ENCODE measurements around the gene NOXA1.
A peak's percentile ranks its signal among the peaks of the same experiment; 100 is the strongest.

NOXA1 gene

DNA sequence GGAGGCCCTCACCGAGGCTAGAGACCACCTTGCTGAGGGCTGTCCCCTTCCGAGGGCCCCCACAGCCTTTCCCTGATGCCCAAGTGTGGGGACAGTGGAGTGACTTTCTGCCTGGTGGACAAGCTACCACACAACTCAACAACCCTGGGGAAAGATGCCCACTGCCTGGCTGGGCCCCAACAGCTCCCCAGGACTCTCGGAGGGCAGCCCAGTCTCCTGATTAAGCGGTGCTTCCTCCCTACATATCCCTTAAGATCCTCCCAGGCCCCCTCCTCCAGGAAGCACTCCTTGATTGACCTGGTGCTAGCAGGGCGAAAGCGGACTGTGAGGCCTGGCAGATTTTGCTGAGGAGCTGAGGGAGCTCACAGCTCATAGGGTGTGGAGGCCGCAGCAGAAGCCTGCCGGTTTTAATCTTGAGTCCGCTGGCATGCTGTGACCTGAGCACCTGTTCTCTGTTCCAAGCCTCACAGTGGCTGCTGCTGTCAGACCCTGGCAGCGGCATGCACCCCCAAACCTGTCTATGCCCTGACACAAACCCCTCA lies 33.7 kb downstream of the NOXA1 start:
- no peak for DNase-seq (ENCODE audit: low read depth)
- TF ChIP-seq, protein P1, sequence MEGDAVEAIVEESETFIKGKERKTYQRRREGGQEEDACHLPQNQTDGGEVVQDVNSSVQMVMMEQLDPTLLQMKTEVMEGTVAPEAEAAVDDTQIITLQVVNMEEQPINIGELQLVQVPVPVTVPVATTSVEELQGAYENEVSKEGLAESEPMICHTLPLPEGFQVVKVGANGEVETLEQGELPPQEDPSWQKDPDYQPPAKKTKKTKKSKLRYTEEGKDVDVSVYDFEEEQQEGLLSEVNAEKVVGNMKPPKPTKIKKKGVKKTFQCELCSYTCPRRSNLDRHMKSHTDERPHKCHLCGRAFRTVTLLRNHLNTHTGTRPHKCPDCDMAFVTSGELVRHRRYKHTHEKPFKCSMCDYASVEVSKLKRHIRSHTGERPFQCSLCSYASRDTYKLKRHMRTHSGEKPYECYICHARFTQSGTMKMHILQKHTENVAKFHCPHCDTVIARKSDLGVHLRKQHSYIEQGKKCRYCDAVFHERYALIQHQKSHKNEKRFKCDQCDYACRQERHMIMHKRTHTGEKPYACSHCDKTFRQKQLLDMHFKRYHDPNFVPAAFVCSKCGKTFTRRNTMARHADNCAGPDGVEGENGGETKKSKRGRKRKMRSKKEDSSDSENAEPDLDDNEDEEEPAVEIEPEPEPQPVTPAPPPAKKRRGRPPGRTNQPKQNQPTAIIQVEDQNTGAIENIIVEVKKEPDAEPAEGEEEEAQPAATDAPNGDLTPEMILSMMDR (IDR thresholded peaks at IDR 0.05; ENCODE audit: insufficient read depth, low read depth, low read length, missing control alignments), result no peak
- H3K4me3 ChIP-seq (ENCODE audit: low read depth, low read length), result no peak overlapping the region

DNA sequence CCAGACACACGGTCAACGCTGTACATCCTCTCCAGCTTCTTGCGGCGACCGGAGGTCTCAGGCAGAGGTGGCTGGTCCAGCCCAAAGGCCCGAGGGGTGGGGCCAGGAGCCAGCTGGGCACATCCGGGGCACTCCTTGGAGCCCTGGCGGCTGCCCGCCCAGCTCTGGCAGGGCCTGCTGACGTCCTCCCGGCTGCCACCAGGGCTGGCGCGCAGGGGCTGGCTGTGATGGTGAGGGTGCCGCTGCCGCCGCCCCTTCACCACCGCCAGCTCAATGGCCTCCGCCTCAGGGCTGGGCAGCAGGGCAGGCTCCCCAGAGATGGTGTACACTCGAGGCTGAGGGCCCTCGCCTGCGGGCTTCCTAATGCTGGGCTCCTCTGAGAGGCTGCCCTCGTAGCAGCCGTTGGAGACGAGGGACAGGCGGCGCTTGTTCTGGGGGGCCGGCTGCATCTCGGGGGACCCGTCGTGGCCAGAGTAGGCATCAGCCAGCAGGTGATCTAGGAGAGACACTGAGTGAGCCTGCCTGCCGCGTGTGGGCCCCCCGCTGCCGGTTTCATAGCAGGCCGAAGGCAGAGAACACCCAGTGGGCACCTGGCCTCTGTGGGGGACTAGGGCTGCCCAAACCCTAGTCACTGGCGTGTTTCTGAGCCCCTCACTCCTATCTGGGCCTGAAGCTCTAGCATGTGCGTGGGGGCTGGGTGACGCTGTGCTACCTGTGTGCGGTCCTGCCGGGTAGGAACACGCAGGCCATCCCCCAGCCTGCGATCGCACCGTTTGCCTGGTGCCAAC lies 34.4 kb downstream of the NOXA1 start:
- no peak overlapping the region for H3K4me3 ChIP-seq (ENCODE audit: low read depth, low read length)
- DNase-seq (ENCODE audit: low read depth), result no peak
- TF ChIP-seq, protein P1 (IDR thresholded peaks at IDR 0.05; ENCODE audit: insufficient read depth, low read depth, low read length, missing control alignments), result no peak

DNA sequence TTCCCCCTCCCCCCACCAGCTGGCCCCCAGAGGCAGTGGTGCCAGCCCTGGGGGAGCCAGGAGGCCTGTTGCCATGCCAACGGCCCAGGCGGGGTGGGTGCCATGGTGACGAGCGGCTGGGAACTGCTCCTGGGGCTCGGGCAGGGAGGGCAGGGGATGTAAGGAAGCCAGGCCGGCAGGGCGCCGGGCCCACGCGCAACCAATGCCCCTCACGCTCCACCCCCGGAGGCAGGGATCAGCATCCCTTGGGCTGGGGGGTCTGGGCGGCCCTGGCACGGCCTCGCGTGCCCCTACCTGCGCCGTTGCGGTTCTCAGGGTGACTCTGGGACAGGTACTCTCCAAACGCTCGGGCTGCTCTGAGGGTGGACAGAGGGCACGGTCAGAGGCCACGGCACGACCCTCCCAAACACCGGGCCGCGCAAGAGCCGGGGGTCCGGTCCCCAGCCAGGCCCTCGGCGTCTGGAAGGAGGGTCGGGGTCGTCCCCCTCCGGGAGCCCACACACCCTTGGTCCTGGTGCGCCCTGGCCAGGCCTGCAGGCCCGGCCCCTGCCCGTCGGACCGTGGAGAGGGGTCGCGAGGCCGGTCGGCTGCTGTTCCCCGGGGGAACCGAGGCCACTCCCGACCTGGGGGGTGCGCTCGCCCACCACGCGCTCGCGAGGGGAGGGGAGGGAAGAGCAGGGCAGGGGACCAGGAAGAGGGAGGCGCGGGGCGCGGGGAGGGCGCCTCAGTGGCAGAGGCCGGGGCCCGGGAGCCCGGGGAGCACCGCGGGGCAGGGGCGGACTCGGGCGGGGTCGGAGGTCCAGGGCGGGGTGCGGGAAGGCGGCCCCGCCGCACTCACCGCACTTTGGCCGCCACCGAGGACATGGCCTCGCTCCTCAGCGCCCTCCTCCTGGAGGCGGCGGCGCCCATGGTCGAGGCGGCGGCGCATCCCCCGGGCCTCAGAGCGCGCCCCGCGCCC lies 35.3 kb downstream of the NOXA1 start:
- no peak for DNase-seq (ENCODE audit: low read depth)
- H3K4me3 ChIP-seq (ENCODE audit: low read depth, low read length), result peak overlapping the region; percentile 70
- TF ChIP-seq, protein P1 (IDR thresholded peaks at IDR 0.05; ENCODE audit: insufficient read depth, low read depth, low read length, missing control alignments), result no peak

DNA sequence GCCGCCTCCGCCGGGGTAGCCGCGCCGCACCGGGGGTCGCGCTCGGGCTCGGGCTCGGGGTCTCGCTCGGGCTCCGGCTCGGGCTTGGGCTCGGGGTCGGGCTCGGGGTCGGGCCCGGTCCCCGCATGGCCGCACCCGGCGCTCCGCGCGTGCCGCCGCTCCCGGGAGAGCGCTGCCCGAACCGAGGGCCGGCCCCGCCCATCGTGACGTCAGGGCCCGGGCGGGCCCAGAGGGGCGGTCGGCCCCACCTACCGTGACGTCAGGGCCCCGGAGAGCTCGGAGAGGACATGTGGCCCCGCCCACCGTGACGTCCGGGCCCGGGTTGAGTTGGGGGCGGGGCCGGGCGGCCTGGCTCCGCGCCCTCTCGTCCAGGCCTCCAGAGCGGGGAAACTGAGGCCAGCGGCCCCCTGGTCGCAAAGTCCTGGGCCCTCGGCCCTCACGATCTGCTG lies 36.0 kb downstream of the NOXA1 start, which contains the start of gene NSMF:
Gene NSMF, minus strand, starts transcription at position 183 of the 449 bp plus-strand sequence. CDS start 232 bp downstream, outside the sequence.
- peak; percentile 94 for DNase-seq (ENCODE audit: low read depth)
- peak within 1 kb of the TSS; percentile 70 for H3K4me3 ChIP-seq (ENCODE audit: low read depth, low read length)
- TF ChIP-seq, protein P1 (IDR thresholded peaks at IDR 0.05; ENCODE audit: insufficient read depth, low read depth, low read length, missing control alignments), result no peak

DNA sequence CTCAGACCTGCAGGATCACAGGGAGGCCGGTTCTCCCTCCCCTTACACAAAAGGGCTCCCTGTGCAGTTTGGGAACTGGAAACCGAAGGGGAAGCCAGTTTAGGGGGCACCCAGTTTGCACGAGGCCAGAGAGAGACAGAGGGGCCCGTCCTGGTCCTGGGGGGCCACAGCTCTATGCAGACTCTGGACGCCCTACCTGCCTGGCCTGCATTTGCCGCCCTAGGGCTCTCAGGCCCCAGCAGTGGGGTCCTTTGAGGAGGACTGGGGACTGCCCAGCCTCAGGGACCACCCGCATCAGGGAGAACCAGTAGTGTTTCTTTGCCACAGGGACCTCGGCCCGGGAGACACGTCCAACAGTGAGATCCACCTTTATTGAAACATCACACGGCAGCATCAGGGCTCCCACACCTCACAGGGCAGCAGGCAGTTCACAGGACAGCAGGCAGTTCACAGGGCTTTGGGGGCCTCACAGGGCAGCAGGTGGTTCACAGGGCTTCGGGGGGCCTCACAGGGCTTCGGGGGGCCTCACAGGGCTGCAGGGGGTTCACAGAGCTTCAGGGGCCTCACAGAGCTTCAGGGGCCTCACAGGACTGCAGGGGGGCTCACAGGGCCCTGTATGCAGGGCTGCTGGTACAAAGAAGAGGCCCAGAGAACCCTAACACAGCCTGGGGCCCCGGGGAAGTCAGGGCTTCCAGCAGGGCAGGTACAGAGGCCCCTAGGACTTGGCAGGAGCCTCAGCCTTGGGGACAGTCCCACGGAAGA lies 36.6 kb downstream of the NOXA1 start:
- H3K4me3 ChIP-seq (ENCODE audit: low read depth, low read length), result peak overlapping the region; percentile 49
- no peak for DNase-seq (ENCODE audit: low read depth)
- TF ChIP-seq, protein P1 (IDR thresholded peaks at IDR 0.05; ENCODE audit: insufficient read depth, low read depth, low read length, missing control alignments), result no peak
